ENCODE measurements around the gene PARVB. TPM values are rescaled to one million over a fixed set of nuclear protein-coding genes. Genes with fewer than 3 reads are reported as not detected.

The PARVB gene
- total RNA-seq, 6 experiments from 2014 or later, result 36.5 to 44.2 (median 38.9) TPM

DNA sequence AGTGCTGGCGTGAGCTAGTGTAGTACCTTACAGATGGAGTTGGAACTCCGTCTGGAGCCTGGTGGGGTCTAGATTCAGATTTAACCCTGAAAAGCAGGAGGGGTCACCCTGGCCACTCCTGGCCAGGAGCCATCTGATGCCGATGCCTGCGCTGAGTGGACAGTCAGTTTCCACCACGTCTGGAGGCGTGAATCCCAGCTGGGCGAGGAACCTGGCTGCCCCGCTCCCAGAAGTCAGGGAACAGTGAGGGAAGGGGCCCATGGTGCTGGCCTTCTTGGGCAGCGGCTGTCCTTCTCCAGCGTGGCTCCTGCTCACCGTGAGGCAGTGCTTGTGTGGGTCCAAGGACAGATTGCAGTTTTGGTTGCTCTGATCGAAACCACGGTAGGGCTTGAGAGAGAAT lies 76.3 kb downstream of the PARVB start:
- Mint-ChIP-seq H3K4me3 (no peak overlapping the region), H3K27me3 (ENCODE audit: insufficient read depth) (no peaks in the 10 kb centered on the region; the same call in 1 of the 2 replicates), H3K36me3 (ENCODE audit: low read depth) (peaks cover 3% of the 10 kb centered on the region; the same call in 1 of the 2 replicates), H3K27ac (no peak overlapping the region), H3K4me1 (ENCODE audit: low read depth) (no peaks in the 10 kb centered on the region), H3K9me3 (no peaks in the 10 kb centered on the region)
- TF ChIP-seq, protein P1, sequence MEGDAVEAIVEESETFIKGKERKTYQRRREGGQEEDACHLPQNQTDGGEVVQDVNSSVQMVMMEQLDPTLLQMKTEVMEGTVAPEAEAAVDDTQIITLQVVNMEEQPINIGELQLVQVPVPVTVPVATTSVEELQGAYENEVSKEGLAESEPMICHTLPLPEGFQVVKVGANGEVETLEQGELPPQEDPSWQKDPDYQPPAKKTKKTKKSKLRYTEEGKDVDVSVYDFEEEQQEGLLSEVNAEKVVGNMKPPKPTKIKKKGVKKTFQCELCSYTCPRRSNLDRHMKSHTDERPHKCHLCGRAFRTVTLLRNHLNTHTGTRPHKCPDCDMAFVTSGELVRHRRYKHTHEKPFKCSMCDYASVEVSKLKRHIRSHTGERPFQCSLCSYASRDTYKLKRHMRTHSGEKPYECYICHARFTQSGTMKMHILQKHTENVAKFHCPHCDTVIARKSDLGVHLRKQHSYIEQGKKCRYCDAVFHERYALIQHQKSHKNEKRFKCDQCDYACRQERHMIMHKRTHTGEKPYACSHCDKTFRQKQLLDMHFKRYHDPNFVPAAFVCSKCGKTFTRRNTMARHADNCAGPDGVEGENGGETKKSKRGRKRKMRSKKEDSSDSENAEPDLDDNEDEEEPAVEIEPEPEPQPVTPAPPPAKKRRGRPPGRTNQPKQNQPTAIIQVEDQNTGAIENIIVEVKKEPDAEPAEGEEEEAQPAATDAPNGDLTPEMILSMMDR (IDR thresholded peaks at IDR 0.05), result no peak
- DNase-seq, result no peak

DNA sequence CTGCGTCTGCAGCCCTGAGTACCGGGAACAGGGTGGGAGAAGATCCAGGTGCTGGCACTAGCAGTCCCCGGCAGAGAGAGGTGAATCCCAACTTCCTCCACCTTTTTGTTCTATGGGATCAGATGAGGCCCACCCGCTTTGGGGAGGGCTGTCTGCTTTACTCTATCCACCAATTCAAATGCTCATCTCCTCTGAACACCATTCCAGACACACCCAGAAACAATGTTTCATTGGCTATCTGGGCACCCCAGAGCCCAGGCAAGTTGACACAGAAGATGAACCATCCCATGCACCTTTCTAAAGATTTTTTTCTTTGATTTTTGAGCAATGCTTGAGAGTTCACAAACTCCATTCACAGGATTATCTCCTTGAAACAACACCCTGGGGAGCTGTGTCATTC lies 78.0 kb downstream of the PARVB start:
- H3K27ac Mint-ChIP-seq, result no peak overlapping the region
- TF ChIP-seq, protein P1 (IDR thresholded peaks at IDR 0.05), result no peak
- H3K9me3 Mint-ChIP-seq, result no peaks in the 10 kb centered on the region
- H3K27me3 Mint-ChIP-seq (ENCODE audit: insufficient read depth), result no peaks in the 10 kb centered on the region; the same call in 1 of the 2 replicates
- peaks cover 3% of the 10 kb centered on the region; the same call in 1 of the 2 replicates for H3K36me3 Mint-ChIP-seq (ENCODE audit: low read depth)
- no peak for DNase-seq
- no peak overlapping the region for H3K4me3 Mint-ChIP-seq
- H3K4me1 Mint-ChIP-seq (ENCODE audit: low read depth), result no peaks in the 10 kb centered on the region

DNA sequence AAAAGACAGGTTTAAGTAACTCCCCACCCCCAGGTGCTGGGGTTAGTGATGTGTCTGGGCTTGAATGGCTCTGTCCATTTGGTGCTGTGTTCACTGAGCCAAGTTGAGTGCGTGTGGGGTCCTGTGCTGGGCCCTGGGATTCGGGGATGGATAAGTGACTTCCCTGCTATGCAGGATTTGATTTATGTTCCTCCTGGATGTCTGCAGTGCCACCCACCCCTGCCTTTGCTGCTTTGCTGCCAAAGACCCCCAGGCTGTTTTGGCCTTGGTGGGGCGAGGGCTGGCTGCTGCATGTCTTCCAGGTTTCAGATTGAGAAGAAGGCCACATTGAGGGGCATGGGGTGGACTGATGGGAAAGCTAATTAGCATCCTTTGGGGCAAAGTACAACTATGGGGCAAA lies 78.8 kb downstream of the PARVB start:
- Mint-ChIP-seq H3K4me1 (ENCODE audit: low read depth) (no peaks in the 10 kb centered on the region), H3K4me3 (no peak overlapping the region), H3K27ac (no peak overlapping the region), H3K27me3 (ENCODE audit: insufficient read depth) (no peaks in the 10 kb centered on the region; the same call in 1 of the 2 replicates), H3K9me3 (no peaks in the 10 kb centered on the region), H3K36me3 (ENCODE audit: low read depth) (peaks cover 3% of the 10 kb centered on the region; the same call in 1 of the 2 replicates)
- DNase-seq, result no peak
- TF ChIP-seq, protein P1 (IDR thresholded peaks at IDR 0.05), result no peak

DNA sequence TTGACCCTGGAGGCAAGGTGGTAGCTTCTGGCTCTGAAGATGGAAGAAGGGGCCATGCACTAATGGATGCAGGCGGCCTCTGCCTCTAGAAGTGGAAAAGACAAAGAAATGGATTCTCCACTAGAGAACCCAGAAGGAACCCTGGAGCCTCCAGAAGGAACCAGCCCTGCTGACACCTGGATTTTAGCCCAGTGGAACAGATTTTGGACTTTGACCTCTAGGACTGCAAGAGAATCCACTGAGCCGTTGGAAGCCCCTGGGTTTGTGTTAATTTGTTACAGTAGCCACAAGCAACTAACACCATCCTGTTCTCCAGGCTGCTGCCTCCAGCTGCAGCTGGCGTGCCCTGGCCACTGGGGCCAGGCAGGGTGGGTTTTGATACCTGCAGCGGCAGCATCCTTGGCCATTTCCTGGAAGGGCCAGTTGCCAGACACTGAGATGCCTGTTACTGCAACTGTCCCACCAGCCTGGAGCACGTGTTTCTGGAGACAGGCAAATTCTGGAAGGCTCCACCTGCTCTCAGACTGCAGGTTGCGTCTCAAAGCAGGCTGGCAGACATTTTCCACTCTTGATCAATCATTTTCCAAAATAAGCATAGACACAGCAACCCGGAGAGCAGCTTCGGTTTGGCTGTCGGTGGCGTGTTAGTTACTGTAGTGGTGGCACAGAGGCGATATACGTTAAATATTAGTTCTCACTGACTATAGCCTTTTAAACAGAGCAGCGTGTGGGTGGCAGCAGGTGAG lies 79.8 kb downstream of the PARVB start:
- Mint-ChIP-seq H3K9me3 (no peaks in the 10 kb centered on the region), H3K36me3 (ENCODE audit: low read depth) (peaks cover 3% of the 10 kb centered on the region; the same call in 1 of the 2 replicates), H3K4me3 (no peak overlapping the region), H3K27me3 (ENCODE audit: insufficient read depth) (no peaks in the 10 kb centered on the region), H3K27ac (no peak overlapping the region), H3K4me1 (ENCODE audit: low read depth) (no peaks in the 10 kb centered on the region)
- TF ChIP-seq, protein P1 (IDR thresholded peaks at IDR 0.05), result no peak
- no peak for DNase-seq

DNA sequence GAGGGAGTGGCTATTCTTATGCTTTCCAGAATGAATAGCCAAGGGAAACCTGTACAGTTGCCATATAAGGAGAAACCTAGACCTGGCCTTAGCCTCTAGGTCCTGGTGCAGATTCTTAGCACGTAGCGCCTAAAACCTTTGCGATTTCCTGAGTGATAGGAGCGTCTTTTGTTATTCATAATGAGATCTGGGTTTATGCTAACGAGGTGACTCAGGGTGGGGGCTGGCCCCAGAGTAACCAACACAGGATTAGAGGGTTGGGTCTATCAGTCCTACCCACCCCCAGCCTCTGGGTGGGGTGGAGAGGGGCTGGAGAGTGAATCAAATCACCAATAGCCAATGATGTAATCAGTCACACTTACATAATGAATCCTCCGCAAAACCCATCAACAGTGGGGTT lies 83.2 kb downstream of the PARVB start:
- H3K27ac Mint-ChIP-seq, result no peak overlapping the region

More for the DNA sequence above, 83.2 kb downstream of the PARVB start:
- DNase-seq, result no peak
- peaks cover under 1% of the 10 kb centered on the region for H3K27me3 Mint-ChIP-seq (ENCODE audit: insufficient read depth)
- no peaks in the 10 kb centered on the region for H3K4me1 Mint-ChIP-seq (ENCODE audit: low read depth)
- TF ChIP-seq, protein P1 (IDR thresholded peaks at IDR 0.05), result no peak
- no peak overlapping the region for H3K4me3 Mint-ChIP-seq
- peaks cover 3% of the 10 kb centered on the region; the same call in 1 of the 2 replicates for H3K36me3 Mint-ChIP-seq (ENCODE audit: low read depth)
- H3K9me3 Mint-ChIP-seq, result no peaks in the 10 kb centered on the region

Data from HFFc6 (cell line).